HTERT RPE-1 (cell line): ENCODE data around the gene RASA3.

Experiments used
- in situ Hi-C: fragments of 300-500 bp; cut with MboI; formaldehyde crosslinking; loops from 4 replicates; pipeline ENCODE4 v1.14.3; 2020; ENCODE audit warnings: low sequenced_read_pairs

Gene RASA3

GRCh38 chr13:113973218-113974164, 158.9 kb downstream of the RASA3 start, which contains the start of gene C13orf46:
Gene C13orf46 (minus strand): TSS chr13:113974076. CDS start chr13:113973997, 79 bp downstream.
- in situ Hi-C loops = no loop called here

DNA sequence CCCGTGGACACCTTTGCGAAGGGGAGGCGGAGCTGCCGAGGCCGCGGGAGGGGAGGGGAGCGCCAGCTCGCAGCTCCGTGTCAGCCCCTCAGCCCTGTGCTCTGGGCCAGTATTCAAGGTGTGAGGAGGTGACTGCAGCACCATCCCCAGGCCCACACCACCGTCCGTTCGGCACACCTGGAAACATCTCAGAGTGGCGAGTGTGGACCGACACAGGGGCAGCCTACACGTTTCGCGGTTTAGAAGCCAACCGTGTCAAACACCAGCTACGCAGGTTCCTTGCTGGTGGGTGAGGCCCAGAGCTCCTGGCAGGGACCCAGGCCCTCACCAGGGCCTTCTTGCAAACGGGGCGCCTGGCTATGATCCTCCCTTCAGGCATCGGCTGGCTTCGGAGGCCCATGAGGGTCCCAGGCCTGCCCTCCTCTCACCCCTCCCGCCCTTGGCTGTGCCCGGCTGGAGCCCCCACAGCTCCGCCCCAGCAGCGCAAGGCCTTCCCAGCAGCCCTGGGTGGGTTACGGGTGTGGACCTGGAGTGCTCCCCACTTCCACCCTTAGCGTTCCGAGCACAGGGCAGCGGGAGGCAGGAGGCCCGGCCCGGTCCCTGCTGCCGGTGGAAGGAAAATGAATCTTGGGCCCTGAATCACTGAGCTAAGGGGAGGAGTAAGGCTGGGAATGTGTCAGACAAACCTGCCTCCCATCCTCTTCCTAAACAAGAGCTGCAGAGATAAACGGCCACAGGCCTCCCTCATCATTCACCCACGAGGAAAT, 159.8 kb downstream of the RASA3 start:
- in situ Hi-C loops = no loop called here

GRCh38 chr13:113971471-113972231, 160.8 kb downstream of the RASA3 start:
- in situ Hi-C loops = no loop called here

GRCh38 chr13:113970810-113971470, 161.5 kb downstream of the RASA3 start:
- in situ Hi-C loops = no loop called here

DNA sequence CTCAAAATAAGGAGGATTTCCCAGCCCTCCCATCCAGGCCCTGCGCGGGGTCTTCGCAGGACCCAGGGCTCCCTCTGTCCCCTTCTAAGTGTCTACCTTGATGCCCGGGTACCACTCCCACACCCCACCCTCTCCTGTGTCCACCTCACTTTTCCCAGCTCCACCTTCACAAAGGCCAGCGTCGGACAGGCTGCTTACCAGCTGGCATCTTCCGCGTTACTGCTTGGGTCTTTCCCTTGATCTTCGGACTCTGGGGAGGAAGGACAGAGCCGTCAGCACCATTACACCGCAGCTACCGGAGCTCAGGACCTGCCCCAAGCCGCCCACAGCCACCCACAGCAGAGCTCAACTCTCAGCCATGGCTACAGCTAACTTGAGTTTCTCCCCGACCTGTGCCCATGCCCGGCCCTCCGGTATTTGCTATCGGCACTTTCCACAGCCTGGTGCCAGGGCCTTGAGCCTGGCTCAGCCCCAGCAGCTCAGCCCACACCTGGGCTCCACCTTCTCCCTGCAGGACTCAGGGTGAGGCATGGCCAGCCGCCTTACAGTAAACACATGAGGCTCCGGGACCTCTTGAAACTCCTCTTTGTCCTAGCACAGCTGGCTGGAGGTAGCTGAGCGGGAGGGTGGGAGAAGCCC, 162.3 kb downstream of the RASA3 start:
- in situ Hi-C loops = no loop called here

GRCh38 chr13:113969311-113969972, 163.0 kb downstream of the RASA3 start:
- in situ Hi-C loops = no loop called here

GRCh38 chr13:113968463-113969310, 163.7 kb downstream of the RASA3 start:
- in situ Hi-C loops = no loop called here

- in situ Hi-C loops = no loop called here
Observed at GRCh38 chr13:113967729-113968462, 164.5 kb downstream of the RASA3 start.

DNA sequence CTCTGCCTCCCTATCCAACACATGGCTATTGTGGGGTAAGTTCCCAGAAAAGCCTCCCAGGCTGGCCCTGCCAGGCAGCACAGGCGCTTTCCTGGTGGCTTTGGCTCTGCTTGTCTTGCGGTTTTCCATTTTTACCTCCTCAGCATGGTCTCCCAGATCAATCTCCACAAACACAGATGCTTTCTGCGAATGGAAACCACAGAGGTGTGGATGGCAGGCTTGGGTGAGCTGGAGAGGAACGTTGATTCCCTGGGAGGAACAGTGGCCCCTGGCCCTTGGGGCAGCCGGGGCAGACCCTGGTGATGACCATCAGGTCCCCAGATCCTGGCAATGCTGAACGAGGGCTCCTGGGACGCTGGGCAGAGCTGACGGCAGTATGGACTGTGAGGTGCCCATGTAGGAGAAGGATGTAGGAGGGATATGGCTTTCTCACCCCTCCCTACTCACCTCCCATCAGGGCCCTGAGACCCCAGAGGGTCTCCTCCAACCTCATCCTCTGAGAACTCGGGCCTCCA, 165.2 kb downstream of the RASA3 start:
- in situ Hi-C loops = no loop called here

DNA sequence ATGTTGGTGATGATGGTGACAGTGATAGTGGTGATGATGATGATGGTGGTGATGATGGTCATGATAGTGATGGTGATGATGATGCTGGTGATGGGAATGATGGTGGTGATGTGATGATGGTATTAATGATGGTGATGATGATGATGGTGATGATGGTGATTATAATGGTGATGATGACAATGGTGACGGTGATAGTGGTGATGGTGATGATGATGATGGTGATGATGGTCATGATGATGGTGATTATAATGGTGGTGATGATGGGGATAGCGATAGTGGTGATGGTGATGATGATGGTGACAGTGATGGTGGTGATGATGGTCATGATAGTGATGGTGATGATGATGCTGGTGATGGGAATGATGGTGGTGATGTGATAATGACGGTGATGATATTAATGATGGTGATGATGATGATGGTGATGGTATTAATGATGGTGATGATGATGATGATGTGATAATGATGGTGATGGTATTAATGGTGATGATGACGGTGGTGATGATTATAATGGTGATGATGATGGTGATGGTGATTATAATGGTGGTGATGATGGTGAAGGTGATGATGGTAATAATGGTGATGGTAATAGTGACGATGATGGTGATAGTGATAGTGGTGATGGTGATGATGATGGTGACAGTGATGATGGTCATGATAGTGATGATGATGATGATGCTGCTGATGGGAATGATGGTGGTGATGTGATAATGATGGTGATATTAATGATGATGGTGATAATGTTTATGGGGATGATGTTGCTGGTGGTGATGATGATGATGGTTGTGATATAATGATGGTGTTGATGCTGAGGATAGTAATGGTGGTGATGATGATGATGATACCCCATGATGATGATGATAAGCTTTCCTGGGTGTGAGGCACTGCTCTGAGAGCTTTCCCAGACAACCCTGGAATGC, 166.2 kb downstream of the RASA3 start:
- in situ Hi-C loops = no loop called here

GRCh38 chr13:113965383-113965874, 167.0 kb downstream of the RASA3 start:
- in situ Hi-C loops = no loop called here

GRCh38 chr13:113964251-113964995, 168.0 kb downstream of the RASA3 start:
- in situ Hi-C loops = no loop called here

GRCh38 chr13:113963376-113963775, 169.0 kb downstream of the RASA3 start:
- in situ Hi-C loops = no loop called here

DNA sequence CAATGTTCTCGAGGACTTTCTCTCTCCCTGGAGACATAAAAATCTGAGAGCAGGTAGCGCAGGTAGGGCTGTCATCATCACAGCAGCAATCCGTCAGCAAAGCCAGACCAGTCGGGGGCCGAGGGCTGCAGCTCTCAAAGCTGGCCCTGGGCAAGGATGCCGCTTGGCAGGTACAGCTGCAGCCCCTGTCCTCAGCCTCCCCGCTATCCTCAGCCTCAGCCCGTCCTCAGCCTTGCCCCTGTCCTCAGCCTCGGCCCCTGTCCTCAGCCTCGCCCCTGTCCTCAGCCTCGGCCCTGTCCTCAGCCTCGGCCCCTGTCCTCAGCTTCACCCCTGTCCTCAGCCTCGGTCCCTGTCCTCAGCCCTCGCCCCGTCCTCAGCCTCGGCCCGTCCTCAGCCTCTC, 169.4 kb downstream of the RASA3 start:
- in situ Hi-C loops = no loop called here

DNA sequence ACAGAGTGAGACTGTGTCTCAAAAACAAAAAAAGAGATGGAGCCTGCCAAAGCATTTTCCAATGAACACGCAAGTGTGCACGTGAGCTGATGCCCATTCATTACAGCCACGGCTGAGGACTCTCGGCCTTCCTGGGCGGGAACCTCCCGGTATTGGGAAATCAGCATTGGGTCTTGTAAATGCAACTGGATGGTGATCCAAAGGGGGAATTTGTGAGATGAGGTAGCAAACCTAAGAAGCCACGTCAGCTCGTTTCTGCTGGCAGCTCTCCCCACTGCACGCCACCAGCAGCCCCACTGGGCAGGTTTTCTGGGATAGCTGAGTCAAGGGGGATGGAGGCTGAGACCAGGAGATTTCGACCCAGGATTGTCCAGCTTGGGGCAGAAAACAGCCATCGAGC, 170.0 kb downstream of the RASA3 start:
- in situ Hi-C loops = no loop called here
